GM23338 (cell line): Measurements from ENCODE around the gene FBXW7. TPM values are rescaled to one million over a fixed set of nuclear protein-coding genes. Genes with fewer than 3 reads are reported as not detected.

Experiments
- ATAC-seq: fragments of 200-7000 bp; cut with Tn5 transposase; 3 replicates; pipeline ENCODE4 v1.9.1; 2020
- DNase-seq: peaks from one replicate; pipeline ENCODE4 v3.0.0-alpha.2; 2015; ENCODE audit warnings: low spot score
- H2AFZ ChIP-seq: fragments of 200-600 bp; sonication (generic); 2 replicates; pipeline ENCODE4 v1.8.0; 2016; ENCODE audit warnings: antibody characterized with exemption, mild to moderate bottlenecking, moderate library complexity
- H3F3A ChIP-seq: fragments of 200-600 bp; sonication (generic); replicated peaks from 2 replicates; pipeline ENCODE4 v1.8.0; 2017; ENCODE audit warnings: antibody characterized with exemption, mixed run types, low read depth
- H3K27ac ChIP-seq: fragments of 200-600 bp; sonication (generic); 2 replicates; pipeline ENCODE4 v1.6.1; 2016; ENCODE audit warnings: low read depth
- H3K27me3 ChIP-seq: fragments of 200-600 bp; sonication (generic); 2 replicates; pipeline ENCODE4 v1.8.0; 2016; ENCODE audit warnings: mild to moderate bottlenecking, mixed run types, moderate library complexity; ENCODE audit not compliant: insufficient read depth
- H3K36me3 ChIP-seq: fragments of 200-600 bp; sonication (generic); 2 replicates; pipeline ENCODE4 v1.8.0; 2016; ENCODE audit warnings: mild to moderate bottlenecking; ENCODE audit not compliant: insufficient read depth
- H3K4me1 ChIP-seq: fragments of 200-600 bp; sonication (generic); 2 replicates; pipeline ENCODE4 v1.8.0; 2016; ENCODE audit warnings: mild to moderate bottlenecking, moderate library complexity; ENCODE audit not compliant: insufficient read depth
- H3K4me2 ChIP-seq: fragments of 200-600 bp; sonication (generic); 2 replicates; pipeline ENCODE4 v1.7.1; 2017; ENCODE audit warnings: mixed run types
- H3K4me3 ChIP-seq: fragments of 200-600 bp; sonication (generic); 2 replicates; pipeline ENCODE4 v1.6.1; 2016; ENCODE audit warnings: mixed run types
- H3K79me2 ChIP-seq: fragments of 200-600 bp; sonication (generic); replicated peaks from 2 replicates; pipeline ENCODE4 v1.8.0; 2017; ENCODE audit warnings: mild to moderate bottlenecking; ENCODE audit not compliant: insufficient read depth
- H3K9me2 ChIP-seq: fragments of 200-600 bp; sonication (generic); 2 replicates; pipeline ENCODE4 v1.8.0; 2017; ENCODE audit not compliant: insufficient read depth
- H4K20me1 ChIP-seq: fragments of 200-600 bp; sonication (generic); replicated peaks from 2 replicates; pipeline ENCODE4 v1.8.0; 2017; ENCODE audit warnings: mild to moderate bottlenecking; ENCODE audit not compliant: insufficient read depth
- H3K27ac Mint-ChIP-seq: 2 replicates; pipeline ENCODE4 v1.8.0; 2020; ENCODE audit warnings: inconsistent platforms, mild to moderate bottlenecking, moderate library complexity, mixed read lengths
- H3K27me3 Mint-ChIP-seq: 3 replicates; pipeline ENCODE4 v1.8.0; 2022; ENCODE audit warnings: low read depth, mild to moderate bottlenecking, moderate library complexity, mixed read lengths, inconsistent platforms; ENCODE audit not compliant: insufficient read depth, poor library complexity
- H3K36me3 Mint-ChIP-seq: 3 replicates; pipeline ENCODE4 v1.8.0; 2021; ENCODE audit warnings: low read depth, mild to moderate bottlenecking, inconsistent platforms, moderate library complexity, mixed read lengths
- H3K4me1 Mint-ChIP-seq: 3 replicates; pipeline ENCODE4 v1.8.0; 2020; ENCODE audit warnings: mild to moderate bottlenecking, inconsistent platforms, mixed read lengths
- H3K4me3 Mint-ChIP-seq: 3 replicates; pipeline ENCODE4 v1.8.0; 2021; ENCODE audit warnings: moderate library complexity, mild to moderate bottlenecking, inconsistent platforms, mixed read lengths
- H3K9me3 Mint-ChIP-seq: 3 replicates; pipeline ENCODE4 v1.8.0; 2020; ENCODE audit warnings: moderate library complexity, mild to moderate bottlenecking, inconsistent platforms, mixed read lengths
- CREB1 ChIP-seq: fragments of 250-450 bp; sonication (Bioruptor Pico); IDR thresholded peaks from 2 replicates; pipeline ENCODE4 v1.5.0; 2020; ENCODE audit warnings: low read depth, mild to moderate bottlenecking, moderate library complexity
- EZH2 ChIP-seq: fragments of 200-600 bp; sonication (generic); IDR thresholded peaks from one replicate; pipeline ENCODE4 v1.8.0; 2017; ENCODE audit warnings: antibody characterized with exemption, mild to moderate bottlenecking, low read depth; ENCODE audit not compliant: unreplicated experiment
- EZH2phosphoT487 ChIP-seq: fragments of 200-600 bp; sonication (generic); IDR thresholded peaks from one replicate; pipeline ENCODE4 v1.8.1; 2018; ENCODE audit warnings: antibody characterized with exemption; ENCODE audit not compliant: unreplicated experiment
- JUNB ChIP-seq: IDR thresholded peaks from one replicate; pipeline ENCODE4 v1.6.1; 2016; ENCODE audit warnings: antibody characterized with exemption; ENCODE audit not compliant: unreplicated experiment
- NANOG ChIP-seq: IDR thresholded peaks from 2 replicates; pipeline ENCODE4 v1.6.1; 2016; ENCODE audit warnings: antibody characterized with exemption, borderline replicate concordance
- STAT1 ChIP-seq: IDR thresholded peaks from one replicate; pipeline ENCODE4 v1.6.1; 2016; ENCODE audit warnings: antibody characterized with exemption; ENCODE audit not compliant: unreplicated experiment
- ZNF114 ChIP-seq: fragments of 250-450 bp; sonication (Bioruptor Pico); IDR thresholded peaks from 2 replicates; pipeline ENCODE4 v1.5.0; 2020; ENCODE audit warnings: mild to moderate bottlenecking, moderate library complexity
- polyA plus RNA-seq: library from polyadenylated mRNA; unstranded; fragments of >200 nt; fragmentation: Nextera tagmentation; extraction: Ambion mirVana; gene quantifications from 2 replicates; pipeline ENCODE4 v1.2.1, GENCODE V29; 2016
- total RNA-seq: library from RNA; depleted of rRNA; stranded (reverse); fragments of >200 nt; shearing (Covaris generic); gene quantifications from 2 replicates; pipeline ENCODE4 v1.2.3, GENCODE V29; 2014
- TF ChIP-seq, protein P1 (sequence below), 2 experiments: fragments of 200-600 bp in 1 of 2; sonication (generic) in 1 of 2; conservative IDR thresholded peaks; 2 replicates each; pipeline versions ENCODE4 v1.5.1 to v1.6.1; 2016 to 2017; ENCODE audit warnings: antibody characterized with exemption in 2 of 2, low read depth in 2 of 2, mild to moderate bottlenecking in 2 of 2, moderate library complexity in 1 of 2
- TF ChIP-seq, protein P2 (sequence below): IDR thresholded peaks from one replicate; pipeline ENCODE4 v1.6.1; 2018; ENCODE audit warnings: antibody characterized with exemption; ENCODE audit not compliant: unreplicated experiment
- TF ChIP-seq, protein P3 (sequence below): fragments of 250-450 bp; sonication (Bioruptor Pico); IDR thresholded peaks from 2 replicates; pipeline ENCODE4 v1.5.0; 2020; ENCODE audit warnings: mild to moderate bottlenecking, moderate library complexity
- TF ChIP-seq, protein P4 (sequence below): IDR thresholded peaks from 2 replicates; pipeline ENCODE4 v1.6.1; 2016; ENCODE audit warnings: antibody characterized with exemption

The FBXW7 gene
- total and polyA plus RNA-seq, 2 experiments from 2014 or later, result 25.8 to 34.7 TPM

DNA sequence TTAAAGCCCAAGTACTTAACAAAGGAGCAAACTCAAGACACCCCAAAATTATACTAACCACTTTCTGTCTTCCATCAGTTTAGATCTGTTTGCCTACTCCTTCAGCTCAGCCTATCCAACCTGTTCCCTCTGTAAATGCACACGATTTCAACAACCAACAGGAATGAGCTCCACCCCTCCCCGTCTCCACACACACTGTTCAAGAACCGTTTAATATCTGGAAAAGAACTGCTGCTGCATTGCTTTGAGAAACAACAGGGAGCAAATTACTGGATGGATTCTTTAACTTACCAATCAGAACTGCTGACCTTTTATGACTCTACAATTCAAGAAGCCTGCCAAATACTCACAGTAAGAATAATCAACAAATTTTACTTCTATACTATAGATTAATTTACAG lies 87.0 kb downstream of the FBXW7 start:
- no peaks in the 10 kb centered on the region for H3K9me3 Mint-ChIP-seq
- peaks cover 2% of the 10 kb centered on the region; the same call in 1 of the 2 replicates for H3K4me1 ChIP-seq
- H2AFZ ChIP-seq, result no peak overlapping the region
- H3F3A ChIP-seq, result no peaks in the 10 kb centered on the region
- no peaks in the 10 kb centered on the region for H3K36me3 Mint-ChIP-seq
- H3K27me3 ChIP-seq, result no peaks in the 10 kb centered on the region
- H4K20me1 ChIP-seq, result peaks cover 3% of the 10 kb centered on the region
- H3K27ac ChIP-seq, result no peak overlapping the region
- H3K27ac Mint-ChIP-seq, result no peak overlapping the region
- no peaks in the 10 kb centered on the region for H3K36me3 ChIP-seq
- DNase-seq (no peak), ATAC-seq (no peak)
- H3K4me3 ChIP-seq, result no peak overlapping the region
- TF ChIP-seq NANOG, result no peak
- TF ChIP-seq, protein P1, sequence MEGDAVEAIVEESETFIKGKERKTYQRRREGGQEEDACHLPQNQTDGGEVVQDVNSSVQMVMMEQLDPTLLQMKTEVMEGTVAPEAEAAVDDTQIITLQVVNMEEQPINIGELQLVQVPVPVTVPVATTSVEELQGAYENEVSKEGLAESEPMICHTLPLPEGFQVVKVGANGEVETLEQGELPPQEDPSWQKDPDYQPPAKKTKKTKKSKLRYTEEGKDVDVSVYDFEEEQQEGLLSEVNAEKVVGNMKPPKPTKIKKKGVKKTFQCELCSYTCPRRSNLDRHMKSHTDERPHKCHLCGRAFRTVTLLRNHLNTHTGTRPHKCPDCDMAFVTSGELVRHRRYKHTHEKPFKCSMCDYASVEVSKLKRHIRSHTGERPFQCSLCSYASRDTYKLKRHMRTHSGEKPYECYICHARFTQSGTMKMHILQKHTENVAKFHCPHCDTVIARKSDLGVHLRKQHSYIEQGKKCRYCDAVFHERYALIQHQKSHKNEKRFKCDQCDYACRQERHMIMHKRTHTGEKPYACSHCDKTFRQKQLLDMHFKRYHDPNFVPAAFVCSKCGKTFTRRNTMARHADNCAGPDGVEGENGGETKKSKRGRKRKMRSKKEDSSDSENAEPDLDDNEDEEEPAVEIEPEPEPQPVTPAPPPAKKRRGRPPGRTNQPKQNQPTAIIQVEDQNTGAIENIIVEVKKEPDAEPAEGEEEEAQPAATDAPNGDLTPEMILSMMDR (conservative IDR thresholded peaks at IDR 0.05; ENCODE audit: low read depth in 2 of 2), result no peak
- TF ChIP-seq CREB1 (CRISPR knock-in tag), result no peak
- no peak for TF ChIP-seq EZH2phosphoT487
- no peak for TF ChIP-seq JUNB
- no peak for TF ChIP-seq EZH2
- TF ChIP-seq, protein P2, sequence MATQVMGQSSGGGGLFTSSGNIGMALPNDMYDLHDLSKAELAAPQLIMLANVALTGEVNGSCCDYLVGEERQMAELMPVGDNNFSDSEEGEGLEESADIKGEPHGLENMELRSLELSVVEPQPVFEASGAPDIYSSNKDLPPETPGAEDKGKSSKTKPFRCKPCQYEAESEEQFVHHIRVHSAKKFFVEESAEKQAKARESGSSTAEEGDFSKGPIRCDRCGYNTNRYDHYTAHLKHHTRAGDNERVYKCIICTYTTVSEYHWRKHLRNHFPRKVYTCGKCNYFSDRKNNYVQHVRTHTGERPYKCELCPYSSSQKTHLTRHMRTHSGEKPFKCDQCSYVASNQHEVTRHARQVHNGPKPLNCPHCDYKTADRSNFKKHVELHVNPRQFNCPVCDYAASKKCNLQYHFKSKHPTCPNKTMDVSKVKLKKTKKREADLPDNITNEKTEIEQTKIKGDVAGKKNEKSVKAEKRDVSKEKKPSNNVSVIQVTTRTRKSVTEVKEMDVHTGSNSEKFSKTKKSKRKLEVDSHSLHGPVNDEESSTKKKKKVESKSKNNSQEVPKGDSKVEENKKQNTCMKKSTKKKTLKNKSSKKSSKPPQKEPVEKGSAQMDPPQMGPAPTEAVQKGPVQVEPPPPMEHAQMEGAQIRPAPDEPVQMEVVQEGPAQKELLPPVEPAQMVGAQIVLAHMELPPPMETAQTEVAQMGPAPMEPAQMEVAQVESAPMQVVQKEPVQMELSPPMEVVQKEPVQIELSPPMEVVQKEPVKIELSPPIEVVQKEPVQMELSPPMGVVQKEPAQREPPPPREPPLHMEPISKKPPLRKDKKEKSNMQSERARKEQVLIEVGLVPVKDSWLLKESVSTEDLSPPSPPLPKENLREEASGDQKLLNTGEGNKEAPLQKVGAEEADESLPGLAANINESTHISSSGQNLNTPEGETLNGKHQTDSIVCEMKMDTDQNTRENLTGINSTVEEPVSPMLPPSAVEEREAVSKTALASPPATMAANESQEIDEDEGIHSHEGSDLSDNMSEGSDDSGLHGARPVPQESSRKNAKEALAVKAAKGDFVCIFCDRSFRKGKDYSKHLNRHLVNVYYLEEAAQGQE, result no peak
- TF ChIP-seq, protein P3, sequence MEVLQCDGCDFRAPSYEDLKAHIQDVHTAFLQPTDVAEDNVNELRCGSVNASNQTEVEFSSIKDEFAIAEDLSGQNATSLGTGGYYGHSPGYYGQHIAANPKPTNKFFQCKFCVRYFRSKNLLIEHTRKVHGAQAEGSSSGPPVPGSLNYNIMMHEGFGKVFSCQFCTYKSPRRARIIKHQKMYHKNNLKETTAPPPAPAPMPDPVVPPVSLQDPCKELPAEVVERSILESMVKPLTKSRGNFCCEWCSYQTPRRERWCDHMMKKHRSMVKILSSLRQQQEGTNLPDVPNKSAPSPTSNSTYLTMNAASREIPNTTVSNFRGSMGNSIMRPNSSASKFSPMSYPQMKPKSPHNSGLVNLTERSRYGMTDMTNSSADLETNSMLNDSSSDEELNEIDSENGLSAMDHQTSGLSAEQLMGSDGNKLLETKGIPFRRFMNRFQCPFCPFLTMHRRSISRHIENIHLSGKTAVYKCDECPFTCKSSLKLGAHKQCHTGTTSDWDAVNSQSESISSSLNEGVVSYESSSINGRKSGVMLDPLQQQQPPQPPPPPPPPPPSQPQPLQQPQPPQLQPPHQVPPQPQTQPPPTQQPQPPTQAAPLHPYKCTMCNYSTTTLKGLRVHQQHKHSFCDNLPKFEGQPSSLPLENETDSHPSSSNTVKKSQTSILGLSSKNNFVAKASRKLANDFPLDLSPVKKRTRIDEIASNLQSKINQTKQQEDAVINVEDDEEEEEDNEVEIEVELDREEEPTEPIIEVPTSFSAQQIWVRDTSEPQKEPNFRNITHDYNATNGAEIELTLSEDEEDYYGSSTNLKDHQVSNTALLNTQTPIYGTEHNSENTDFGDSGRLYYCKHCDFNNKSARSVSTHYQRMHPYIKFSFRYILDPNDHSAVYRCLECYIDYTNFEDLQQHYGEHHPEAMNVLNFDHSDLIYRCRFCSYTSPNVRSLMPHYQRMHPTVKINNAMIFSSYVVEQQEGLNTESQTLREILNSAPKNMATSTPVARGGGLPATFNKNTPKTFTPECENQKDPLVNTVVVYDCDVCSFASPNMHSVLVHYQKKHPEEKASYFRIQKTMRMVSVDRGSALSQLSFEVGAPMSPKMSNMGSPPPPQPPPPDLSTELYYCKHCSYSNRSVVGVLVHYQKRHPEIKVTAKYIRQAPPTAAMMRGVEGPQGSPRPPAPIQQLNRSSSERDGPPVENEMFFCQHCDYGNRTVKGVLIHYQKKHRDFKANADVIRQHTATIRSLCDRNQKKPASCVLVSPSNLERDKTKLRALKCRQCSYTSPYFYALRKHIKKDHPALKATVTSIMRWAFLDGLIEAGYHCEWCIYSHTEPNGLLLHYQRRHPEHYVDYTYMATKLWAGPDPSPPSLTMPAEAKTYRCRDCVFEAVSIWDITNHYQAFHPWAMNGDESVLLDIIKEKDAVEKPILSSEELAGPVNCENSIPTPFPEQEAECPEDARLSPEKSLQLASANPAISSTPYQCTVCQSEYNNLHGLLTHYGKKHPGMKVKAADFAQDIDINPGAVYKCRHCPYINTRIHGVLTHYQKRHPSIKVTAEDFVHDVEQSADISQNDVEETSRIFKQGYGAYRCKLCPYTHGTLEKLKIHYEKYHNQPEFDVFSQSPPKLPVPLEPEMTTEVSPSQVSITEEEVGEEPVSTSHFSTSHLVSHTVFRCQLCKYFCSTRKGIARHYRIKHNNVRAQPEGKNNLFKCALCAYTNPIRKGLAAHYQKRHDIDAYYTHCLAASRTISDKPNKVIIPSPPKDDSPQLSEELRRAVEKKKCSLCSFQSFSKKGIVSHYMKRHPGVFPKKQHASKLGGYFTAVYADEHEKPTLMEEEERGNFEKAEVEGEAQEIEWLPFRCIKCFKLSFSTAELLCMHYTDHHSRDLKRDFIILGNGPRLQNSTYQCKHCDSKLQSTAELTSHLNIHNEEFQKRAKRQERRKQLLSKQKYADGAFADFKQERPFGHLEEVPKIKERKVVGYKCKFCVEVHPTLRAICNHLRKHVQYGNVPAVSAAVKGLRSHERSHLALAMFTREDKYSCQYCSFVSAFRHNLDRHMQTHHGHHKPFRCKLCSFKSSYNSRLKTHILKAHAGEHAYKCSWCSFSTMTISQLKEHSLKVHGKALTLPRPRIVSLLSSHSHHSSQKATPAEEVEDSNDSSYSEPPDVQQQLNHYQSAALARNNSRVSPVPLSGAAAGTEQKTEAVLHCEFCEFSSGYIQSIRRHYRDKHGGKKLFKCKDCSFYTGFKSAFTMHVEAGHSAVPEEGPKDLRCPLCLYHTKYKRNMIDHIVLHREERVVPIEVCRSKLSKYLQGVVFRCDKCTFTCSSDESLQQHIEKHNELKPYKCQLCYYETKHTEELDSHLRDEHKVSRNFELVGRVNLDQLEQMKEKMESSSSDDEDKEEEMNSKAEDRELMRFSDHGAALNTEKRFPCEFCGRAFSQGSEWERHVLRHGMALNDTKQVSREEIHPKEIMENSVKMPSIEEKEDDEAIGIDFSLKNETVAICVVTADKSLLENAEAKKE (CRISPR knock-in tag), result no peak
- TF ChIP-seq STAT1, result no peak
- TF ChIP-seq, protein P4, sequence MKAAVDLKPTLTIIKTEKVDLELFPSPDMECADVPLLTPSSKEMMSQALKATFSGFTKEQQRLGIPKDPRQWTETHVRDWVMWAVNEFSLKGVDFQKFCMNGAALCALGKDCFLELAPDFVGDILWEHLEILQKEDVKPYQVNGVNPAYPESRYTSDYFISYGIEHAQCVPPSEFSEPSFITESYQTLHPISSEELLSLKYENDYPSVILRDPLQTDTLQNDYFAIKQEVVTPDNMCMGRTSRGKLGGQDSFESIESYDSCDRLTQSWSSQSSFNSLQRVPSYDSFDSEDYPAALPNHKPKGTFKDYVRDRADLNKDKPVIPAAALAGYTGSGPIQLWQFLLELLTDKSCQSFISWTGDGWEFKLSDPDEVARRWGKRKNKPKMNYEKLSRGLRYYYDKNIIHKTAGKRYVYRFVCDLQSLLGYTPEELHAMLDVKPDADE, result no peak
- TF ChIP-seq ZNF114 (CRISPR knock-in tag), result no peak
- peaks cover 29% of the 10 kb centered on the region for H3K79me2 ChIP-seq
- no peak overlapping the region for H3K4me2 ChIP-seq
- H3K4me1 Mint-ChIP-seq, result peaks cover 7% of the 10 kb centered on the region
- H3K9me2 ChIP-seq, result no peaks in the 10 kb centered on the region
- no peak overlapping the region for H3K4me3 Mint-ChIP-seq
- no peaks in the 10 kb centered on the region for H3K27me3 Mint-ChIP-seq
